ENCODE measurements around the gene CYP4B1. TPM values are rescaled to one million over a fixed set of nuclear protein-coding genes. Genes with fewer than 3 reads are reported as not detected.

The CYP4B1 gene
- total RNA-seq, 1 experiment from 2014 or later = 0.92 TPM

- TF ChIP-seq CTCF (IDR thresholded peaks at IDR 0.05; ENCODE audit: unreplicated experiment) = no peak
- Mint-ChIP-seq H3K9me3 (ENCODE audit: low read depth, unreplicated experiment) (peaks cover 6% of the 10 kb centered on the region), H3K4me3 (ENCODE audit: low read depth, unreplicated experiment) (no peak overlapping the region), H3K27ac (ENCODE audit: unreplicated experiment) (no peak overlapping the region), H3K4me1 (ENCODE audit: low read depth, unreplicated experiment) (peaks cover 15% of the 10 kb centered on the region), H3K27me3 (ENCODE audit: unreplicated experiment) (no peaks in the 10 kb centered on the region), H3K36me3 (ENCODE audit: insufficient read depth, unreplicated experiment) (peaks cover 7% of the 10 kb centered on the region)
- intact Hi-C loops (cut with micrococcal nuclease; ENCODE audit: unreplicated experiment) = no loop called here
- DNase-seq = no peak
- CTCF ChIA-PET = no interaction called here
- no TSS peak for BruUV-seq (replicated peaks)
These were observed 63.5 kb downstream of the CYP4B1 start for GRCh38 chr1:46862348-46862747.

Other genes with a start within 250 kb of the CYP4B1 start
- not detected in 2 replicates for gene KNCN, start 247.4 kb upstream of the CYP4B1 start, total RNA-seq (2022)
- 29.6 and 32.0 TPM in 2 replicates for gene MKNK1, start 194.8 kb upstream of the CYP4B1 start, total RNA-seq (2022)
- 8.3 and 9.3 TPM in 2 replicates for gene MOB3C, start 182.2 kb upstream of the CYP4B1 start, total RNA-seq (2022)
- gene ATPAF1, start 130.7 kb upstream of the CYP4B1 start, total RNA-seq (2022) = 33.9 and 34.5 TPM in 2 replicates
- gene TEX38, start 127.2 kb upstream of the CYP4B1 start, total RNA-seq (2022) = not detected in 2 replicates
- gene EFCAB14, start 79.9 kb upstream of the CYP4B1 start, total RNA-seq (2022) = 104 and 108 TPM in 2 replicates
- not detected in 2 replicates for gene CYP4A11, start 142.4 kb downstream of the CYP4B1 start, total RNA-seq (2022)
- 0.21 and 0.27 TPM in 2 replicates for gene CYP4X1, start 224.6 kb downstream of the CYP4B1 start, total RNA-seq (2022)

Data from Calu3 (cell line).